Tibial artery (tissue), 4 donors: ENCODE data around the gene VSTM2L.

Source experiments
- DNase-seq, 2 donors: peaks; one replicate each; pipeline ENCODE4 v3.0.0-alpha.2; 2019
- H3K27ac ChIP-seq, 2 donors: fragments of 200-600 bp; sonication (generic) in 1 of 2; 1 replicate in 1 of 2; 2 replicates in 1 of 2; pipeline ENCODE4 v1.5.1; 2018 to 2019; ENCODE audit warnings: mild to moderate bottlenecking in 1 of 2
- H3K27me3 ChIP-seq, 2 donors: fragments of 200-600 bp; sonication (generic) in 1 of 2; one replicate each; pipeline versions ENCODE4 v1.5.1 to v1.6.0; 2016 to 2019
- H3K36me3 ChIP-seq, 3 donors: fragments of 200-600 bp; sonication (generic) in 2 of 3; one replicate each; pipeline ENCODE4 v1.5.1; 2016 to 2019; ENCODE audit warnings: mild to moderate bottlenecking in 2 of 3
- H3K4me1 ChIP-seq, 4 donors: fragments of 200-600 bp; sonication (generic) in 2 of 4; 1 replicate in 3 of 4; 2 replicates in 1 of 4; pipeline ENCODE4 v1.5.1; 2016 to 2019
- H3K4me3 ChIP-seq, 2 donors: fragments of 200-600 bp; sonication (generic) in 1 of 2; 1 replicate in 1 of 2; 2 replicates in 1 of 2; pipeline ENCODE4 v1.5.1; 2018 to 2019; ENCODE audit warnings: mild to moderate bottlenecking in 2 of 2
- H3K9me3 ChIP-seq, 3 donors: fragments of 200-600 bp; sonication (generic) in 1 of 3; one replicate each; pipeline ENCODE4 v1.5.1; 2016 to 2019
- CTCF ChIP-seq, 2 experiments: fragments of 200-600 bp in 1 of 2; fragments of 450-650 bp in 1 of 2; IDR thresholded peaks; one replicate each; pipeline ENCODE4 v1.5.1; 2017 to 2019; ENCODE audit warnings: antibody characterized with exemption in 2 of 2, mild to moderate bottlenecking in 1 of 2, moderate library complexity in 1 of 2
- intact Hi-C: fragments of 100-400 bp; cut with DNase I; formaldehyde crosslinking; loops from one replicate; pipeline ENCODE4 v1.15.0; 2023; ENCODE audit warnings: low total_unique reads

The VSTM2L gene

GRCh38 chr20:37911838-37912281 is 8.9 kb downstream of the VSTM2L start:
- Histone ChIP-seq H3K9me3 (no peaks in the 10 kb centered on the region), H3K27me3 (peaks cover 0 to 97% of the 10 kb centered on the region in 2 donors), H3K36me3 (no peaks in the 10 kb centered on the region), H3K4me1 (peaks cover 0 to 30% (median 10%) of the 10 kb centered on the region in 4 donors), H3K27ac (no peak overlapping the region), H3K4me3 (no peak overlapping the region)
- intact Hi-C loops = no loop called here
- TF ChIP-seq CTCF (IDR thresholded peaks at IDR 0.05) = no peak
- no peak for DNase-seq

GRCh38 chr20:37912874-37913273 is 9.9 kb downstream of the VSTM2L start:
- Histone ChIP-seq H3K4me3 (no peak overlapping the region), H3K27ac (no peak overlapping the region), H3K36me3 (no peaks in the 10 kb centered on the region), H3K27me3 (peaks cover 0 to 96% of the 10 kb centered on the region in 2 donors), H3K4me1 (peaks cover 0 to 30% (median 10%) of the 10 kb centered on the region in 4 donors), H3K9me3 (no peaks in the 10 kb centered on the region)
- DNase-seq = no peak
- no peak for TF ChIP-seq CTCF (IDR thresholded peaks at IDR 0.05)
- intact Hi-C loops = no loop called here

GRCh38 chr20:37913567-37914366 is 10.8 kb downstream of the VSTM2L start:
- Histone ChIP-seq H3K27me3 (peaks cover 0 to 97% of the 10 kb centered on the region in 2 donors), H3K9me3 (no peaks in the 10 kb centered on the region), H3K4me3 (no peak overlapping the region), H3K27ac (no peak overlapping the region), H3K36me3 (no peaks in the 10 kb centered on the region), H3K4me1 (peaks cover 0 to 30% (median 10%) of the 10 kb centered on the region in 4 donors)
- intact Hi-C loops = no loop called here
- no peak for DNase-seq
- no peak for TF ChIP-seq CTCF (IDR thresholded peaks at IDR 0.05)

GRCh38 chr20:37914367-37914671 is 11.4 kb downstream of the VSTM2L start:
- Histone ChIP-seq H3K27ac (no peak overlapping the region), H3K4me1 (peaks cover 0 to 30% (median 10%) of the 10 kb centered on the region in 4 donors), H3K4me3 (peak overlapping the region in 1 of 2 donors; percentile 32), H3K9me3 (no peaks in the 10 kb centered on the region), H3K36me3 (no peaks in the 10 kb centered on the region), H3K27me3 (peaks cover 0 to 95% of the 10 kb centered on the region in 2 donors)
- no peak for TF ChIP-seq CTCF (IDR thresholded peaks at IDR 0.05)
- intact Hi-C loops = no loop called here
- DNase-seq = no peak

GRCh38 chr20:37914672-37915433 is 11.9 kb downstream of the VSTM2L start:
- Histone ChIP-seq H3K36me3 (no peaks in the 10 kb centered on the region), H3K27ac (no peak overlapping the region), H3K27me3 (peaks cover 0 to 95% of the 10 kb centered on the region in 2 donors), H3K9me3 (no peaks in the 10 kb centered on the region), H3K4me3 (peak overlapping the region; percentile 12 to 32), H3K4me1 (peaks cover 0 to 30% (median 10%) of the 10 kb centered on the region in 4 donors)
- TF ChIP-seq CTCF (IDR thresholded peaks at IDR 0.05) = no peak
- intact Hi-C loops = no loop called here
- DNase-seq = no peak
